A673 (cell line): ENCODE measurements around the gene GRID1.

Experiments
- CTCF ChIP-seq: fragments of 300-800, 200-600 bp; sonication (generic); conservative IDR thresholded peaks from 2 replicates; pipeline ENCODE4 v1.5.1; 2017; ENCODE audit warnings: low read depth, mild to moderate bottlenecking, antibody characterized with exemption, low read length, moderate library complexity, mixed read lengths
- EZH2 ChIP-seq: fragments of 200-600 bp; sonication (generic); IDR thresholded peaks from 2 replicates; pipeline ENCODE4 v1.6.1; 2017; ENCODE audit warnings: borderline replicate concordance, low read depth, mild to moderate bottlenecking, mixed read lengths, antibody characterized with exemption, low read length; ENCODE audit not compliant: poor library complexity, severe bottlenecking

GRCh38 chr10:86198271-86198670 is 168.3 kb downstream of the GRID1 start:
- no peak for TF ChIP-seq CTCF
- TF ChIP-seq EZH2, result no peak
